NCI-H1105 (cell line): Measurements from ENCODE around the gene YBEY.

Source experiments
- DNase-seq: peaks from one replicate; lab custom pipeline; 2025; lab: John Stamatoyannopoulos, UW

Gene YBEY

GRCh38 chr21:46329796-46330195, 43.7 kb downstream of the YBEY start:
- no peak for DNase-seq

DNA sequence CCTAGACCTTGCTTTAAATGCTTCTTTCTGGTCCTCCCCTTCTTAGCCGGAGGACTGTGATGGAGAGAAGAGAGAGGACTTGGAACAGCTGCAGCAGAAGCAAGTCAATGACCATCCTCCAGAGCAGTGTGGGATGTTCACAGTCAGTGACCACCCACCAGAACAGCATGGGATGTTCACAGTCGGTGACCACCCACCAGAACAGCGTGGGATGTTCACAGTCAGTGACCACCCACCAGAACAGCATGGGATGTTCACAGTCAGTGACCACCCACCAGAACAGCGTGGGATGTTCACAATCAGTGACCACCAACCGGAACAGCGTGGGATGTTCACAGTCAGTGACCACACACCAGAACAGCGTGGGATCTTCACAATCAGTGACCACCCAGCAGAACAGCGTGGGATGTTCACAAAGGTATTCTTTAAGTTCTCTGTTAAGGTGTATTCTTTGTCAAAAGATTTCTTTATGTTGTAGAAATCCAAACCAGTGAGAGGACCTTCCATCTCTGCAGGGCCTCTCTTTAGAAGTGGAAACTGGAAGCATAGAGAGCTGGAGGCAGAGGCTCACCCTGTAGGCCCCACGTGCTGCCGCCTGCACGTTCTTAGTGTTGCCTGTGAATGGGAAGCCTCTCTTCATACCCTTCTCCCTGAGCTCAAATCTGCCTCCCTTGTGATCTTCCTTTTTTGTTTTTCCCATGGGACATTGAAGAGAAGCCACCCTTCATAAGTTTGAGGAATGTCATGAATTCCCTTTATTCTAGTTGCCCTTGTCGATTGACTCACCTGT, 48.4 kb downstream of the YBEY start:
- no peak for DNase-seq

DNA sequence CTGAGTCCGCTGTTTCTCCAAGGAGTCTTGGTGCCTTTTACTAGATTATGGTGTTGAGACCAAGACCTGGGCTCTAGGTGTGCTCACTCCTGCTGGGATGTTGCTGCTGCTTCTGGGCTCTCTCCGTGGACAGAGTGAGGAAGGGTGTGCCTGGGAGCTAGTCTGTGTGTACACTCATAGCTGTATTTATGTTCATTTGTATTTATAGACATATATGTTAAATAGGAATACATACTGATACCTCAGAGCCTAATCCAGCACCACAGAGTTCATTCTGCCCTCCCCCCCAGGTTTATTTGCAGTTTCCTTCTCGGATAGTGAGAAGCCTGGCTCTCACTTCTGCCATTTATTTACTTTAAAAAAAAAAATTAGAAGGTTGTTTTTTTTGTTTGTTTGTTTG, 50.5 kb downstream of the YBEY start:
- no peak for DNase-seq

DNA sequence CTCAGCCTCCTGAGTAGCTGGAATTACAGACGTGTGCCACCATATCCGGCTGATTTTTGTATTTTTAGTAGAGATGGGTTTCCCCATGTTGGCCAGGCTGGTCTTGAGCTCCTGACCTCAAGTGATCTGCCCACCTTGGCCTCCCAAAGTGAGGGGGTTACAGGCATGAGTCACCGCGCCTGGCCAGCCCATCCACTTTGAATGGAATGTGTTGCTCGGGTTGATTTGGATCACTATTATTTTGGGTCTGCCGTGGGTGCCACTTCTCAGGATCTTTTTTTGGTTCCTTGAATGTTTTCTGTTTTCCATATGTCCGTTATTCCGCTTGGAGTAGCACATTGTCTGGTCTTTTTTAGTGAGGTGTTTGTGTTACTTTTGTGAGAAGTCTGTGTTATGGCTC, 54.9 kb downstream of the YBEY start:
- DNase-seq: no peak

- DNase-seq: no peak
Measured at GRCh38 chr21:46344219-46344915, 58.2 kb downstream of the YBEY start.

DNA sequence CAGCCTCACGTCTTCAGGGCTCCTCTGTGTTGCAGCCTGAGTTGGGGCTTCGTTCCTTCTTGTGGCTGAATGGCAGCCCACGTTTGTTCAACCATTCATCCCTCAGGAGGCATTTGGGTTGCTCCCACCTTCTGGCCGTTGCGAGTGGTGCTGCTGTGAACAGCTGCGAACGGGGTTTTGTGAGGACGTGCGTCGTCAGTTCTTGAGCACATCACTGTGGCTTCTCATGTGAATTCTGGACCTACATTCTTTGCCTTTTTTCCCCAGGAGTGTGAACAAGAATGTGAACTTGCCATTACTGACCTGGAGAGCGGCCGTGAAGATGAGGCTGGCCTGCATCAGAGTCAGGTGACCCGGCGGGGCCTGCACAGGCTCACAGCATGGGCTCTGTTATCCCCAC, 59.7 kb downstream of the YBEY start:
- DNase-seq: no peak

DNA sequence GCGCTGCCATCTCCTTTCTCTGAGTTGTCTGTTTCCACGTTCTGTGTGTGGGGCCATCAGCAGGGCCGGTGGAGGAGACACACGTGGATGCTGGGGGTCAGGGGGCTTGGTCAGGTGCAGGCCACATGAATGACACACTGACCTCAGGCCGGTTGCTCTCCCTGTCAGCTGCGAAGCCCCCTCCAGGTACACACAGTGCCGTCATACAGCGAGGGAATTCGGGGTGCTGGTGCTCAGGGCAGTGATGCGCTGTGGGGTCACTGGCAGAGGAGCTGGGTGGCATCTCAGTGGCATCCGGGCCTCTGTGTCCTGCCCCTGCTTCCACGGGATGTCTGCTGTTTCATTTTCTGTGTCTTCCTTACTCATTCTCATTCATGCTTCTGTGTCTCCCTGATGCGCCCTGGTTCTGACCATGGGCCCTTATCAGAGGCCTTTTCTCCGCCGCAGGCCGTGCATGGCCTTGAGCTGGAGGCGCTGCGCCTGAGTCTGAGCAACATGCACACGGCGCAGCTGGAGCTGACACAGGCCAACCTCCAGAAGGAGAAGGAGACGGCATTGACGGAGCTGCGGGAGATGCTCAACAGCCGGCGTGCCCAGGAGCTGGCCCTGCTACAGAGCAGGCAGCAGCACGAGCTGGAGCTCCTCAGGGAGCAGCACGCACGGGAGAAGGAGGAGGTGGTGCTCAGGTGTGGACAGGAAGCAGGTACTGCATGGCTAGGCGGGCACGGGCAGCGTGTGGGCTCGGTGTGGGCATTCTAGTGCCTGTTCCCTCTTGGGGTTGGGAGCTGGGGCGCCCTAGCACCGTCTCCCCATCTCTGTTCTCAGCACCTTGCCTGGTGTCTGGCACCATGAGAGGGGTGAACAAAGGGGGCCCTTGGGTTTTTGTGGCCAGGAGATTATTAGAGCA, 60.4 kb downstream of the YBEY start:
- DNase-seq: no peak

DNA sequence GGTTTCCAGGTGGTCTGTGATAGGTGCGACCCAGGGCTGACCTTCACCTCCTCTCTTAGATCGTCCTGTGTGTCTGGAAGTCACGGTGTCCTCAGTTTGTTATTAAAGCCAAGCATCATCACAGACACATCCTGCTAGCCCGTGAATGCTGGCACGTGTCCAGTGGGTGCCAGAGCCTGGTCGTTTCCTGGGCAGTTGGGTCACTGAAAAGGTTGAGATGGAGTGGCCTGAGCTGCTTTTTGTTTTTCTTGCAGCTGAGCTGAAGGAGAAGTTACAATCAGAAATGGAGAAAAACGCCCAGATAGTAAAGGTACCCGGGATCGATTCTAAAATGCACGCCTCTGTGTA, 61.0 kb downstream of the YBEY start:
- DNase-seq: no peak
